Neural cell (in vitro differentiated cells): ENCODE measurements around the gene TRAPPC2. TPM values are rescaled to one million over a fixed set of nuclear protein-coding genes. Genes with fewer than 3 reads are reported as not detected.

Source experiments
- H2AFZ ChIP-seq: fragments of 200-600, 300-800 bp; sonication (generic), shearing (Covaris generic); 2 replicates; pipeline ENCODE4 v1.6.0; 2014; ENCODE audit warnings: low read depth, mild to moderate bottlenecking, antibody characterized with exemption, low read length, moderate library complexity
- H3F3A ChIP-seq: fragments of 200-600 bp; shearing (Covaris generic); 2 replicates; pipeline ENCODE4 v1.6.1; 2016; ENCODE audit warnings: mild to moderate bottlenecking, moderate library complexity, mixed read lengths, antibody characterized with exemption, low read length; ENCODE audit not compliant: insufficient read depth, poor library complexity, severe bottlenecking
- H3K27ac ChIP-seq: fragments of 200-600, 300-800 bp; sonication (generic), shearing (Covaris generic); 2 replicates; pipeline ENCODE4 v1.5.1; 2014; ENCODE audit warnings: mild to moderate bottlenecking, low read length, moderate library complexity
- H3K27me3 ChIP-seq: fragments of 300-800, 200-600 bp; sonication (generic), shearing (Covaris generic); 2 replicates; pipeline ENCODE4 v1.6.0; 2014; ENCODE audit warnings: mild to moderate bottlenecking, low read depth, low read length, moderate library complexity; ENCODE audit not compliant: insufficient read depth
- H3K36me3 ChIP-seq: fragments of 300-800, 200-600 bp; sonication (generic), shearing (Covaris generic); 2 replicates; pipeline ENCODE4 v1.5.1; 2014; ENCODE audit warnings: mild to moderate bottlenecking, antibody characterized with exemption, low read length, moderate library complexity; ENCODE audit not compliant: insufficient read depth
- H3K4me2 ChIP-seq: fragments of 300-800, 200-600 bp; sonication (generic), shearing (Covaris generic); 2 replicates; pipeline ENCODE4 v1.6.0; 2014; ENCODE audit warnings: mild to moderate bottlenecking, low read length
- H3K4me3 ChIP-seq: fragments of 300-800, 200-600 bp; sonication (generic), shearing (Covaris generic); 2 replicates; pipeline ENCODE4 v1.5.1; 2014; ENCODE audit warnings: mild to moderate bottlenecking, low read length, moderate library complexity
- H3K79me2 ChIP-seq: fragments of 200-600 bp; shearing (Covaris generic); replicated peaks from 2 replicates; pipeline ENCODE4 v1.6.0; 2014; ENCODE audit warnings: mild to moderate bottlenecking, low read length, moderate library complexity; ENCODE audit not compliant: insufficient read depth
- H3K9ac ChIP-seq: fragments of 300-800, 200-600 bp; sonication (generic), shearing (Covaris generic); 2 replicates; pipeline ENCODE4 v1.6.1; 2016; ENCODE audit warnings: mild to moderate bottlenecking, low read length, mixed read lengths
- H3K9me2 ChIP-seq: fragments of 200-600 bp; shearing (Covaris generic); 2 replicates; pipeline ENCODE4 v1.6.1; 2016; ENCODE audit warnings: mild to moderate bottlenecking, low read length, mixed read lengths; ENCODE audit not compliant: insufficient read depth
- H3K9me3 ChIP-seq: fragments of 200-600, 300-800 bp; sonication (generic), shearing (Covaris generic); 2 replicates; pipeline ENCODE4 v1.6.1; 2016; ENCODE audit warnings: mild to moderate bottlenecking, mixed run types, low read length, moderate library complexity, mixed read lengths
- H4K20me1 ChIP-seq: fragments of 200-600 bp; shearing (Covaris generic); 2 replicates; pipeline ENCODE4 v1.6.1; 2016; ENCODE audit warnings: mild to moderate bottlenecking, mixed run types; ENCODE audit not compliant: insufficient read depth
- CTCF ChIP-seq: fragments of 450-650 bp; IDR thresholded peaks from 2 replicates; pipeline ENCODE4 v1.5.1; 2014; ENCODE audit warnings: antibody characterized with exemption, mild to moderate bottlenecking, moderate library complexity; ENCODE audit not compliant: poor library complexity, severe bottlenecking
- EP300 ChIP-seq: fragments of 450-650 bp; conservative IDR thresholded peaks from 2 replicates; pipeline ENCODE4 v1.6.1; 2014; ENCODE audit warnings: antibody characterized with exemption, mild to moderate bottlenecking, moderate library complexity; ENCODE audit not compliant: poor library complexity, severe bottlenecking
- EZH2 ChIP-seq: fragments of 200-600, 300-800 bp; shearing (Covaris generic), sonication (generic); IDR thresholded peaks from 2 replicates; pipeline ENCODE4 v1.6.1; 2014; ENCODE audit warnings: antibody characterized with exemption, low read length, borderline replicate concordance, mild to moderate bottlenecking; ENCODE audit not compliant: insufficient read depth, poor library complexity, severe bottlenecking
- MXI1 ChIP-seq: fragments of 450-650 bp; conservative IDR thresholded peaks from 2 replicates; pipeline ENCODE4 v1.6.1; 2014; ENCODE audit warnings: antibody characterized with exemption, mild to moderate bottlenecking; ENCODE audit not compliant: poor library complexity, severe bottlenecking
- POLR2AphosphoS5 ChIP-seq: IDR thresholded peaks from 2 replicates; pipeline ENCODE4 v1.6.1; 2012
- RAD21 ChIP-seq: fragments of 450-650 bp; conservative IDR thresholded peaks from 2 replicates; pipeline ENCODE4 v1.6.1; 2014; ENCODE audit warnings: antibody characterized with exemption, mild to moderate bottlenecking, moderate library complexity
- REST ChIP-seq: IDR thresholded peaks from 2 replicates; pipeline ENCODE4 v1.6.1; 2012; ENCODE audit warnings: borderline replicate concordance
- SMC3 ChIP-seq: fragments of 450-650 bp; conservative IDR thresholded peaks from 2 replicates; pipeline ENCODE4 v1.6.1; 2014; ENCODE audit warnings: antibody characterized with exemption, mild to moderate bottlenecking, moderate library complexity; ENCODE audit not compliant: poor library complexity
- TAF1 ChIP-seq: IDR thresholded peaks from 2 replicates; pipeline ENCODE4 v1.6.1; 2012; ENCODE audit warnings: low read depth
- polyA plus RNA-seq: library from polyadenylated mRNA; depleted of rRNA; stranded (reverse); fragments of >200 nt; gene quantifications from 2 replicates; pipeline ENCODE4 v1.2.3, GENCODE V29; 2014

The TRAPPC2 gene
- polyA plus RNA-seq, 1 donor from 2014 or later: 94.2 TPM

GRCh38 chrX:13689741-13690211 is 44.6 kb downstream of the TRAPPC2 start:
- TF ChIP-seq POLR2AphosphoS5 (no peak), EP300 (no peak), RAD21 (no peak), SMC3 (no peak)
- Histone ChIP-seq H4K20me1 (no peaks in the 10 kb centered on the region), H3K79me2 (peaks cover 28% of the 10 kb centered on the region), H3K4me3 (peak overlapping the region; percentile 79), H3K9ac (peak overlapping the region; percentile 73), H3K27me3 (no peaks in the 10 kb centered on the region), H3K4me2 (peak overlapping the region; percentile 35), H3K9me3 (no peaks in the 10 kb centered on the region), H3K36me3 (no peaks in the 10 kb centered on the region), H2AFZ (peak overlapping the region; percentile 27), H3K27ac (no peak overlapping the region), H3K9me2 (no peaks in the 10 kb centered on the region), H3F3A (no peaks in the 10 kb centered on the region)

- Histone ChIP-seq H3K9me2 (no peaks in the 10 kb centered on the region), H3F3A (no peaks in the 10 kb centered on the region), H3K36me3 (no peaks in the 10 kb centered on the region), H3K9ac (peak within 1 kb of the TSS; percentile 73), H2AFZ (peak within 1 kb of the TSS; percentile 27), H3K79me2 (peaks cover 24% of the 10 kb centered on the region), H3K9me3 (no peaks in the 10 kb centered on the region), H3K4me3 (peak within 1 kb of the TSS; percentile 79), H3K27ac (peak within 1 kb of the TSS; percentile 20), H3K4me2 (peak within 1 kb of the TSS; percentile 35), H3K27me3 (no peaks in the 10 kb centered on the region), H4K20me1 (no peaks in the 10 kb centered on the region)
- peak; percentile 10 for TF ChIP-seq MXI1
- peak; percentile 78 for TF ChIP-seq POLR2AphosphoS5
- TF ChIP-seq SMC3: no peak
- TF ChIP-seq EZH2: no peak
Measured at GRCh38 chrX:13688958-13689740, 45.3 kb downstream of the TRAPPC2 start, which contains the start of gene RAB9A. RAB9A (plus strand) TSS chrX:13689128; CDS start chrX:13708747, 19,619 bp downstream.

- H2AFZ ChIP-seq: no peak overlapping the region
- TF ChIP-seq REST (no peak), RAD21 (no peak), TAF1 (no peak), CTCF (no peak), EP300 (no peak), EZH2 (no peak), SMC3 (no peak), POLR2AphosphoS5 (no peak), MXI1 (no peak)
- peaks cover 24% of the 10 kb centered on the region for H3K79me2 ChIP-seq
- H3K27me3 ChIP-seq: no peaks in the 10 kb centered on the region
- H3K27ac ChIP-seq: no peak overlapping the region
- H3K9me3 ChIP-seq: no peaks in the 10 kb centered on the region
- H3K9me2 ChIP-seq: no peaks in the 10 kb centered on the region
- H3F3A ChIP-seq: no peaks in the 10 kb centered on the region
- H3K36me3 ChIP-seq: no peaks in the 10 kb centered on the region
- no peaks in the 10 kb centered on the region for H4K20me1 ChIP-seq
- H3K4me2 ChIP-seq: no peak overlapping the region
- H3K9ac ChIP-seq: no peak overlapping the region
- peak overlapping the region; percentile 79 for H3K4me3 ChIP-seq
Measured at GRCh38 chrX:13688384-13688957, 45.9 kb downstream of the TRAPPC2 start.
